Measurements from ENCODE around the gene WDR45.

DNA sequence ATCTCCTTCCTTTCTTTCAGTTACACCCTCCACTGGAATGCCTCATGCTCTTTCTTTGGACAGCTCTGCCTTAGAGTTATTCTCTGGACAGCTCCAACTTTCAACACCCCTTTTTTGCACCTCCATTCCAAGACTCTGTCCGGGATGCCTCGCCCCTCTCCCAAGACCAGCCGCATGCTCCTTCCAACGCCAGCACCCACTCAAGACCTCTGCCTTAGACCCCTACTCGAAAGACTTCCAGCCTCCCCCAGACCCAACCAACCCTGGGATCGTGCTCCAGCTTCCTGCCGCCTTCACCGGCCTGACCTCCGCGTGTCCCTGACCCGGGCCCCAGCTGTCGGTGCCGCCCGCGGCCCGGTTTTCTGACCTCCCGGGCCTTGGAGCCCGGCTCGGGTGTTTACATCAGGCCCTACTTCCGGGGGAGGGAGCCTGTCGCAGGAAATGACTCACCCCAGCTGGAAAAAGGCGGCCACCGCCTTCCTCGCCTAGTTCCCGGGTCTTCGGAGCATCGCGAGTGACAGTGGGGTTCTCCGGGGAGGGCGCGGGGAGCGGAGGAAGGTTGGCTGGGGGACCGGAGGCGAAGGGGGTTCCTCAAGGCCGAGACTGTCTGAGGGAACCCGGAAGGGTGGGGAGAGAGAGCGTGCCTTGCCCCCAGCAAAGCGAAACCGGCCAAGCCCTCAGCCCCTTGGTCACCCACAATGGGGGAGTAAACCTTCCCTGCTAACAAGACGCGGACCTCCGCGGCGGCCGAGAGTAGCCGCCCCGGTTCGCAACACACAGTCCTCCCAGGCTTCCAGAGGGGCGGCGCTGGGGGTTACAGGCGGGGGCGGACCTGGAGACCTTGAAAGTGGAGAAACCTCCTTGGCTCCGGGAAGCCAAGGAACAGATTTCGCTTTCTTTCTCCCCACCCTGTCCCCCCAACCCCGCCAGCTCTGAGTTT lies at the start of gene WDR45:
- TF ChIP-seq, protein P1, sequence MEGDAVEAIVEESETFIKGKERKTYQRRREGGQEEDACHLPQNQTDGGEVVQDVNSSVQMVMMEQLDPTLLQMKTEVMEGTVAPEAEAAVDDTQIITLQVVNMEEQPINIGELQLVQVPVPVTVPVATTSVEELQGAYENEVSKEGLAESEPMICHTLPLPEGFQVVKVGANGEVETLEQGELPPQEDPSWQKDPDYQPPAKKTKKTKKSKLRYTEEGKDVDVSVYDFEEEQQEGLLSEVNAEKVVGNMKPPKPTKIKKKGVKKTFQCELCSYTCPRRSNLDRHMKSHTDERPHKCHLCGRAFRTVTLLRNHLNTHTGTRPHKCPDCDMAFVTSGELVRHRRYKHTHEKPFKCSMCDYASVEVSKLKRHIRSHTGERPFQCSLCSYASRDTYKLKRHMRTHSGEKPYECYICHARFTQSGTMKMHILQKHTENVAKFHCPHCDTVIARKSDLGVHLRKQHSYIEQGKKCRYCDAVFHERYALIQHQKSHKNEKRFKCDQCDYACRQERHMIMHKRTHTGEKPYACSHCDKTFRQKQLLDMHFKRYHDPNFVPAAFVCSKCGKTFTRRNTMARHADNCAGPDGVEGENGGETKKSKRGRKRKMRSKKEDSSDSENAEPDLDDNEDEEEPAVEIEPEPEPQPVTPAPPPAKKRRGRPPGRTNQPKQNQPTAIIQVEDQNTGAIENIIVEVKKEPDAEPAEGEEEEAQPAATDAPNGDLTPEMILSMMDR (IDR thresholded peaks at IDR 0.05; ENCODE audit: insufficient read depth, low read length), result no peak
- peak; percentile 78 for TF ChIP-seq GABPA (IDR thresholded peaks at IDR 0.05; ENCODE audit: low read depth)

Data from HL-60 (cell line).